ENCODE data around the gene XXYLT1.

Gene XXYLT1

DNA sequence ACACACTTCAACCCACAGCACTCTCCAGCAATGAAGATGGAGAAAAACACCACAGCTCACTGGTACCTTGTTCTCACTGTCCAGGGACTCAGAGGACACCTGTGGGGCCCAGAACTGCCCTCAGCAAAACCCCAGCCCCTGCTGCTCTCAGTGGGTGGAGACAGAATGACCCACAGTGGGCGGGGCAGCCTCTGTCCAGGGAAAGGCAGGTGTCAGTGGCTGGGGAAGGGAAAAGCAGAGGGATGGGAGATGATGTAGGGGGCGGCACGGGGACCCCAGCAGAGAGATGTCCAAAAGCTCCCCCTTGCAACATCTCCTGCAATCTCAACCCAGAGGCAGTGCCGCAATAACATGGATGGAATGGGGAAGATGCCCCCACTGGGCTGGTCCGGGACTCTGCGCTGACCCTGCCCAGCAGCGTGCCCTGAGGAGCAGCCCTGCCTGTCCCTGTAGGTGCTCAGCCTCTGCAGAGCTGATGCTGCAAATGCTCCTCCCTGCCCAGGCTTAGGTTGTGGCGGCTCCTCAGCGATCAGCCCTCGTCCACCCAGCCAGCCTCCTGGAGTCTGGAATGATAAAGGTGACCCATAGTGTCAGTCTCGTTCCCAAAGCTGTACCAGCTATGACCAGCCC lies 193.9 kb downstream of the XXYLT1 start:
- DNase-seq (ENCODE audit: low read depth), result no peak

GRCh38 chr3:195075941-195076875 lies 194.8 kb downstream of the XXYLT1 start:
- no peak for DNase-seq (ENCODE audit: low read depth)

GRCh38 chr3:195075199-195075940 lies 195.6 kb downstream of the XXYLT1 start:
- DNase-seq (ENCODE audit: low read depth), result no peak

DNA sequence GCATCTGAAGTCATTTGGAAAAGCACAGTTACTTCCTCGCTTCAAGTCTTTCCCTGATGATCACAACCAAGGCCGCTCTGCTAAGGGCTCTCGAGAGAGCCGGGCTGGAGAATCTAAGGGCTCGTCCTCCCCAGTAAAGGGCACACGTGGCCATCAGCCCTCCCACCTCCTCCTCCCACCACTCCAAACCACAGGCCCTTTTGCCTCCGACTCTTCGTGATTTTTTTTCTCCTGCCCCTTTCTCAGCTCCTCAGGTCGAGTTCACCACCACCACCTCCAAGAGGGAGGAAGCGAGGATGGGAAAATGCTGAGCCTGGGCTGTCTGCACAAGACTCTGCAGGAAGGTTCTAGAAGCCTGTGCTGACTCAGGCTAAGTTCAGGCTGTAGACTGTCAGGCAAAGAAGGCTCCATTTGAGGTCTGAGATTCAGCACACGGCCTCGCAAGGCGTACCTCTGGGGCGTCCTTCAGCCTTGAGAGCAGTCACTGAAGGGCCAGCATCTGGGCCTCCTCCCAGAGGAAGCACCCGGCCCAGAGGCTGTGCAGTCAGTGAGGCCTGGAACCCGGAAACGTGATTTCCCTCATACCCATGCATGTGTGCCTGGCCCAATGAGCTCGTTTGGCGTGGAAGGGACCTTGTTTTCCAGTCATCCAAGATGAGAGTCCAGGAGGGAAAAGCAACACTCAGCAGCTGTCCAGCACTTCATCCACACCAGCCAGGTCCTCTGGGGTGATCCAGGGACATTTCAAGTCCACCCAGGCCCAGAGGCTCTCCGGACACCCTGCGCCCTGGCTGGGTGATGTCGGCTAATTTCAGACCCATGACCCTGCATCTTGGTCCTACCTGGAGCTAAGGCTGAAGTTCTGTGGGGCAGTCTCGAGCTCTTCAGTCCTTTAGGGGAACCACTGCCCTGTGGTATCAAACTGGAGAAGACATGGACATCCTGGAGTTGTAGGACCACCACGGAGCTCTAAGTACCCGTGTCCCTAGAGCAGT lies 196.8 kb downstream of the XXYLT1 start:
- DNase-seq (ENCODE audit: low read depth), result no peak

DNA sequence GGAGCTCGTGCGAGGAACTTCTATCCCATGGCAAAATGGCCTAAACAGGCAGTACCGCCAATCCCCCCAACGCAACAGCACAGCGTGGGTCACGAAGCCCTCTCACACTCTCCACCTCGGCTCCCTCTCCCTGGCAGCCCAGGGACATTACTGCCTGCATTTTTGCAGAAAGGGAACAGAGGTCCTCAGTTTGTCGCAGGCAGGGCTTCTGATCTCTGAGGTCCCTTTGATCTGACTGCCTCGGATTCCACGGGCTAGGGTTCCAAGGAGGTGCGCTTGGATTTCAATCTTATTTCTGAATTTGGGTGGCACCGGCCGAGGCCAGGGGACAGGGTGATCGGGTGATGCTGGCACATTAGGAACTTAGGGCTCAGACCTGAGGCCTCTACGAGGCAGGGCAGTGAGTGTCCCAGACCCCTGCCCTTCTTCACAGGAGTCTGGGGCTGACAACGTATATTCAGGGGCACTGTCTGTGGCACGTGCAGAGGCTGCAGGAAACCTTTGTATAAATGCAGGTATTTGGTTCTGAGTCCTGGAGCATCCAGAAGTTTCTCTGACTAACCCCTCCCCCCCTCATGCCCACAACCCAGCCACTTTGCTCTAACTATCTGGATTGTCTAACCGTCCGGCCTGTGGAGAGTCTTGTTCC lies 197.9 kb downstream of the XXYLT1 start:
- no peak for DNase-seq (ENCODE audit: low read depth)

- no peak for DNase-seq (ENCODE audit: low read depth)
These were observed 198.8 kb downstream of the XXYLT1 start for GRCh38 chr3:195071916-195072820.

- DNase-seq (ENCODE audit: low read depth), result no peak
These were observed 199.8 kb downstream of the XXYLT1 start for GRCh38 chr3:195071011-195071728.

DNA sequence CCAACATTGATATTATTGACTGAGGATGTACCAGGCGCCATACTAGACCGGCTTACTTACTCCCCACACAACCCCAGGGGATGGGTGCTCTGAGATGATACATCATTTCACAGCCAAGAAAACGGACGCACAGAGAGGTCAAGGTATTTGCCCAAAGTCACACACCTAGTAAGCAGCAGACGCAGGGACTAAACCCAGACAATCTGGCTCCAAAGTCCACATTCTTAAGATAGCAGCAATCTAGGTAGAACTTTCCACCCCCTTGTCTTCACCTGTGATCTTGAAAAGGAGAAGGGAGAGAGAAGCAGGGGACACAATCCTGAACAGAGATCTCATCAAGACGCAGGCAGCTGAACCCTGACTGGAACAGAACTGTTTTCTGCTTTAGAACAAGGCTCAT lies 200.6 kb downstream of the XXYLT1 start:
- DNase-seq (ENCODE audit: low read depth), result no peak

GRCh38 chr3:195069501-195070251 lies 201.3 kb downstream of the XXYLT1 start:
- DNase-seq (ENCODE audit: low read depth), result no peak

GRCh38 chr3:195068084-195069080 lies 202.6 kb downstream of the XXYLT1 start:
- no peak for DNase-seq (ENCODE audit: low read depth)

- DNase-seq (ENCODE audit: low read depth), result no peak
These were observed 204.5 kb downstream of the XXYLT1 start for GRCh38 chr3:195066441-195066841.

GRCh38 chr3:195065864-195066185 lies 205.1 kb downstream of the XXYLT1 start:
- no peak for DNase-seq (ENCODE audit: low read depth)

DNA sequence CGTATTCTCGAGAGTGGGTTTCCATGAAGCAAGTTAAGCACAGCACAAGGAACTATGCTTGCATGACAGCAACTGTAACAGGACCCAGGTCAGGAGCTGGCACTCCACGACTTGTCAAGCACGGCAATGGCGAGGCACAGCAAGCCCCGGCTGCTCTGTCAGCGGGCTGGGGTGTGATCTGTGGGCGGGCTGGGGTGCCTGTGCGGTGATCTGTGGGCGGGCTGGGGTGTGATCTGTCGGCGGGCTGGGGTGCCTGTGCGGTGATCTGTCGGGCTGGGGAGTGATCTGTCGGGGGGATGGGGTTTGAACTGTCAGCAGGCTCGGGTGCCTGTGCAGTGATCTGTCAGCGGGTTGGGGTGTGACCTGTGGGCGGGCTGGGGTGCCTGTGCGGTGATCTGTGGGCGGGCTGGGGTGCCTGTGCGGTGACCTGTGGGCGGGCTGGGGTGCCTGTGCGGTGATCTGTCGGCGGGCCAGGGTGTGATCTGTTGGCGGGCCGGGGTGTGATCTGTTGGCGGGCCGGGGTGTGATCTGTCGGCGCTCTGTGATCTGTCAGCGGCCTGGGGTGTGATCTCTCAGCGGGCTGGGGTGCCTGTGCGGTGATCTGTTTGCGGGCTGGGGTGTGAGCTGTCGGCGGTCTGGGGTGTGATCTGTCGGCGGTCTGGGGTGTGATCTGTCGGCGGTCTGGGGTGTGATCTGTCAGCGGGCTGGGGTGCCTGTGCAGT lies 205.7 kb downstream of the XXYLT1 start:
- DNase-seq (ENCODE audit: low read depth), result no peak

DNA sequence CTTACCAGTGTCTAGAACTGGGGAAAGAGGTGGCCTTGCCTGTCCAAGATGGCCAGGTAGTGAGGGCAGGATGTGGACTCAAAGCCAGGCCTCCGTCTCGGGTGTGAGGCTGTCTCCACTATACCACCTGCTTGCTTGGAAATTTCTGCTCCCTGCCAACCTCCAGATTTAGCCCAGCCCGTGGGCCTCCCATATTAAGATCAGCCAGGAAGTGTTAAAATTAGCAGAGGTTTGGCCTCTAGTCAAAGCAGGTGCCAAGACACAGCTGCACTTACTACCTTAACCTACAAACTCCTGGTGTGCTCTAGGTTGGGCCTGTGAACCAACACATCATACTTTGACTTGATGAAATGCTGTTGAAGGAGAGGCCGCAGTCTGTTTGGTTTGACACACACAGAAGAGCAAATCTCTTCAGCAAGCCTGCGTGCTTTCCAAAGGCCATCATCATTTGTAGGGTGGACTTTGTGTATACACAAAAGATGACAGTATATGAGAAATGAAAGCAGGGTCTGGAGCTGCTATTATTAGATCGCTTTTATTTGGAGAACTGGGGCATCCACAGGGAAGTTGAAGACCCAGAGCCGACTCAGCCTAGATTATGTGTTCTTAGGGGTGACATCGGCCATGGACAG lies 206.5 kb downstream of the XXYLT1 start:
- no peak for DNase-seq (ENCODE audit: low read depth)

GRCh38 chr3:195063581-195064193 lies 207.3 kb downstream of the XXYLT1 start:
- no peak for DNase-seq (ENCODE audit: low read depth)
